Astrocyte (in vitro differentiated cells and primary cell): ENCODE data around the gene WEE2. TPM values are rescaled to one million over a fixed set of nuclear protein-coding genes. Genes with fewer than 3 reads are reported as not detected.
A peak's percentile ranks its signal among the peaks of the same experiment; 100 is the strongest.

Experiments
- DNase-seq: peaks from one replicate; pipeline ENCODE4 v3.0.0-alpha.2; 2010; ENCODE audit warnings: low read depth
- FAIRE-seq: peaks from 2 replicates; lab custom pipeline; 2011; peaks lifted over from hg19 to GRCh38; lab: Jason Lieb, UNC
- H2AFZ ChIP-seq: 2 replicates; pipeline ENCODE4 v1.6.0; 2012; ENCODE audit warnings: low read depth, low read length, inconsistent platforms
- H3K27ac ChIP-seq: 2 replicates; pipeline ENCODE4 v1.5.1; 2011; ENCODE audit warnings: low read depth, low read length, inconsistent platforms
- H3K27me3 ChIP-seq: 2 replicates; pipeline ENCODE4 v1.6.0; 2011; ENCODE audit warnings: low read length, inconsistent platforms; ENCODE audit not compliant: insufficient read depth
- H3K36me3 ChIP-seq: 2 replicates; pipeline ENCODE4 v1.5.1; 2011; ENCODE audit warnings: low read length, inconsistent platforms; ENCODE audit not compliant: insufficient read depth
- H3K4me1 ChIP-seq: 2 replicates; pipeline ENCODE4 v1.5.1; 2011; ENCODE audit warnings: low read length, inconsistent platforms; ENCODE audit not compliant: insufficient read depth
- H3K4me2 ChIP-seq: 2 replicates; pipeline ENCODE4 v1.6.0; 2012; ENCODE audit warnings: low read length, inconsistent platforms
- H3K4me3 ChIP-seq: 2 replicates; pipeline ENCODE4 v1.5.1; 2011; ENCODE audit warnings: low read depth, mild to moderate bottlenecking, low read length, inconsistent platforms; ENCODE audit not compliant: insufficient read depth
- H3K79me2 ChIP-seq: 2 replicates; pipeline ENCODE4 v1.6.0; 2012; ENCODE audit warnings: mild to moderate bottlenecking, low read length, inconsistent platforms; ENCODE audit not compliant: insufficient read depth
- H3K9ac ChIP-seq: 2 replicates; pipeline ENCODE4 v1.6.0; 2012; ENCODE audit warnings: mild to moderate bottlenecking, low read length, inconsistent platforms
- H3K9me3 ChIP-seq: 2 replicates; pipeline ENCODE4 v1.5.1; 2012; ENCODE audit warnings: low read depth, mild to moderate bottlenecking, low read length, inconsistent platforms; ENCODE audit not compliant: insufficient read depth
- H4K20me1 ChIP-seq: 2 replicates; pipeline ENCODE4 v1.6.0; 2012; ENCODE audit warnings: low read length, inconsistent platforms; ENCODE audit not compliant: insufficient read depth
- H3K27ac Mint-ChIP-seq: one replicate; pipeline ENCODE4 v1.8.0; 2021; ENCODE audit warnings: mild to moderate bottlenecking, mixed read lengths; ENCODE audit not compliant: unreplicated experiment
- H3K27me3 Mint-ChIP-seq: one replicate; pipeline ENCODE4 v1.8.0; 2021; ENCODE audit warnings: low read depth, mixed read lengths; ENCODE audit not compliant: unreplicated experiment
- H3K36me3 Mint-ChIP-seq: one replicate; pipeline ENCODE4 v1.8.0; 2021; ENCODE audit warnings: low read depth, mixed read lengths; ENCODE audit not compliant: unreplicated experiment
- H3K4me1 Mint-ChIP-seq: one replicate; pipeline ENCODE4 v1.8.0; 2021; ENCODE audit warnings: low read depth, mixed read lengths; ENCODE audit not compliant: unreplicated experiment
- H3K4me3 Mint-ChIP-seq: one replicate; pipeline ENCODE4 v1.8.0; 2021; ENCODE audit warnings: mild to moderate bottlenecking, moderate library complexity, mixed read lengths; ENCODE audit not compliant: unreplicated experiment
- H3K9me3 Mint-ChIP-seq: one replicate; pipeline ENCODE4 v1.8.0; 2021; ENCODE audit warnings: mild to moderate bottlenecking, mixed read lengths; ENCODE audit not compliant: unreplicated experiment
- EZH2 ChIP-seq: IDR thresholded peaks from 2 replicates; pipeline ENCODE4 v1.6.1; 2012; ENCODE audit warnings: mild to moderate bottlenecking, low read length, inconsistent platforms; ENCODE audit not compliant: insufficient read depth
- total RNA-seq: library from RNA; stranded (reverse); gene quantifications from 2 replicates; pipeline ENCODE4 v1.2.1, GENCODE V29; 2021
- TF ChIP-seq, protein P1 (sequence below): IDR thresholded peaks from 2 replicates; pipeline ENCODE4 v1.5.1; 2011; ENCODE audit warnings: low read depth, mild to moderate bottlenecking, inconsistent platforms, low read length, moderate library complexity; ENCODE audit not compliant: insufficient read depth

The WEE2 gene
- total RNA-seq, 1 donor from 2014 or later, result not detected

DNA sequence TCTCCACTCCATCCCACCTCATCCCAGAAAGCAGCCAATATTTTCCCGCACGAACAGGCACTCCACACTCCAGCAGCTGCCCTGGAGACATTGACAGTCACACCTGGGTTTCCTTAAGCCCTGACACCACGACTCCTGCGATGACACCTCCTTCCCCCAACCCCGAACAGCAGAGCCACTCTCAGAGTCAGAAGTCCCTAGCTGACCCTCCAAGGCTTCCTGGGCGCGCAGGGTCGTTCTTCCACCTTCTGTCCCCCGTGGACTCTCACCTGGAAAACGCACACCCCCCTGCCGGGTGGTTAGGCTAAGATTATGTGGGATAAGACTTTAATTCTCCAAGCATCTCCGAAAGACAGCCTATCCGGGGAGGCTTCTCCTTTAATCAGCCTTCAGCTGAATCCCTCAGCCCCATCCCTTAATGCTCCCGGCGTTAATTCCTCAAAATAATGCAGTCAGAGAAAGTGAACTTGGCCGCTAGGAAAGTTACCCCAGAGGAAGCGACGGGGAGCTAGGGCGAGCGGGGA is 7.2 kb upstream of the WEE2 start:
- no peak overlapping the region for H3K27ac ChIP-seq
- H3K4me1 ChIP-seq, result peaks cover 26% of the 10 kb centered on the region
- peak overlapping the region; percentile 96 for H3K4me2 ChIP-seq
- Mint-ChIP-seq H3K4me3 (peak overlapping the region; percentile 86), H3K9me3 (no peaks in the 10 kb centered on the region), H3K27ac (peak overlapping the region; percentile 23), H3K36me3 (peaks cover 2% of the 10 kb centered on the region), H3K27me3 (peaks cover 12% of the 10 kb centered on the region), H3K4me1 (peaks cover 46% of the 10 kb centered on the region)
- peak overlapping the region; percentile 72 for H3K9ac ChIP-seq
- no peak for FAIRE-seq
- H3K36me3 ChIP-seq, result no peaks in the 10 kb centered on the region
- no peak overlapping the region for H2AFZ ChIP-seq
- peaks cover 32% of the 10 kb centered on the region for H4K20me1 ChIP-seq
- no peak for TF ChIP-seq EZH2
- TF ChIP-seq, protein P1, sequence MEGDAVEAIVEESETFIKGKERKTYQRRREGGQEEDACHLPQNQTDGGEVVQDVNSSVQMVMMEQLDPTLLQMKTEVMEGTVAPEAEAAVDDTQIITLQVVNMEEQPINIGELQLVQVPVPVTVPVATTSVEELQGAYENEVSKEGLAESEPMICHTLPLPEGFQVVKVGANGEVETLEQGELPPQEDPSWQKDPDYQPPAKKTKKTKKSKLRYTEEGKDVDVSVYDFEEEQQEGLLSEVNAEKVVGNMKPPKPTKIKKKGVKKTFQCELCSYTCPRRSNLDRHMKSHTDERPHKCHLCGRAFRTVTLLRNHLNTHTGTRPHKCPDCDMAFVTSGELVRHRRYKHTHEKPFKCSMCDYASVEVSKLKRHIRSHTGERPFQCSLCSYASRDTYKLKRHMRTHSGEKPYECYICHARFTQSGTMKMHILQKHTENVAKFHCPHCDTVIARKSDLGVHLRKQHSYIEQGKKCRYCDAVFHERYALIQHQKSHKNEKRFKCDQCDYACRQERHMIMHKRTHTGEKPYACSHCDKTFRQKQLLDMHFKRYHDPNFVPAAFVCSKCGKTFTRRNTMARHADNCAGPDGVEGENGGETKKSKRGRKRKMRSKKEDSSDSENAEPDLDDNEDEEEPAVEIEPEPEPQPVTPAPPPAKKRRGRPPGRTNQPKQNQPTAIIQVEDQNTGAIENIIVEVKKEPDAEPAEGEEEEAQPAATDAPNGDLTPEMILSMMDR, result no peak
- no peaks in the 10 kb centered on the region for H3K27me3 ChIP-seq
- H3K9me3 ChIP-seq, result no peaks in the 10 kb centered on the region
- peak overlapping the region; percentile 55 for H3K4me3 ChIP-seq
- no peak for DNase-seq
- peaks cover 19% of the 10 kb centered on the region for H3K79me2 ChIP-seq

DNA sequence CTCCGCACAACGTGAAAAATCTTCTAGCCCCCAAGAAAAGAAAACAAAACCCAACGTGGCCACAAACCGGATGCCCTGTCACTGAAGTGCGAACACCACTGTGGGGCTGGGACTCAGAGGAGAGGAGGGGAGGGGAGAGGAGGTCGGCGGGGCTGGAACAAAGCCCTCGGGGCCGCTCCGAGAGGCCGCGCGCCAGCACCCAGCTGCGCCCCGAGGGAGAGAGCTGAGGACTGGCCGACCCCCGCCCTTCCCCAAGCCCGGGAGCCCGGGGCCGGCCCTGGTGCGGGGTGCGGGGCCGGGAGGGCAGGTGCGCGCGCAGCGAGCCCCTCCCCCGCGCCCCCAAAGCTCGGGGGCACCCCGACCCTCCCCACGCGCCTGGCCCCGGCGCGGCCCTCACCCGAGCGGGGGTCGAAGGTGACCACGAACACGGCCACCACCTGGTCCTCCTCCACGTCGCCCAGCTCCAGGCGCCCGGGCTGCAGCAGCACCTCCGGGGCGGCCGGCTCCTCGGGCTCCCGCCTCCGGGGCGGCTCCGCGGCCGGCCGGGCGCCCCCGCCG is 6.6 kb upstream of the WEE2 start:
- Mint-ChIP-seq H3K27ac (no peak overlapping the region), H3K27me3 (peaks cover 12% of the 10 kb centered on the region), H3K4me1 (peaks cover 43% of the 10 kb centered on the region), H3K4me3 (peak overlapping the region; percentile 81), H3K9me3 (no peaks in the 10 kb centered on the region), H3K36me3 (peaks cover 2% of the 10 kb centered on the region)
- Histone ChIP-seq H3K27me3 (no peaks in the 10 kb centered on the region), H2AFZ (no peak overlapping the region), H3K4me3 (peak overlapping the region; percentile 60), H3K79me2 (peaks cover 15% of the 10 kb centered on the region), H4K20me1 (peaks cover 26% of the 10 kb centered on the region), H3K9me3 (no peaks in the 10 kb centered on the region), H3K9ac (peak overlapping the region; percentile 79), H3K36me3 (no peaks in the 10 kb centered on the region), H3K4me1 (peaks cover 26% of the 10 kb centered on the region), H3K27ac (no peak overlapping the region), H3K4me2 (peak overlapping the region; percentile 96)
- peak; percentile 11 for DNase-seq
- no peak for TF ChIP-seq EZH2
- TF ChIP-seq, protein P1, result no peak
- no peak for FAIRE-seq

DNA sequence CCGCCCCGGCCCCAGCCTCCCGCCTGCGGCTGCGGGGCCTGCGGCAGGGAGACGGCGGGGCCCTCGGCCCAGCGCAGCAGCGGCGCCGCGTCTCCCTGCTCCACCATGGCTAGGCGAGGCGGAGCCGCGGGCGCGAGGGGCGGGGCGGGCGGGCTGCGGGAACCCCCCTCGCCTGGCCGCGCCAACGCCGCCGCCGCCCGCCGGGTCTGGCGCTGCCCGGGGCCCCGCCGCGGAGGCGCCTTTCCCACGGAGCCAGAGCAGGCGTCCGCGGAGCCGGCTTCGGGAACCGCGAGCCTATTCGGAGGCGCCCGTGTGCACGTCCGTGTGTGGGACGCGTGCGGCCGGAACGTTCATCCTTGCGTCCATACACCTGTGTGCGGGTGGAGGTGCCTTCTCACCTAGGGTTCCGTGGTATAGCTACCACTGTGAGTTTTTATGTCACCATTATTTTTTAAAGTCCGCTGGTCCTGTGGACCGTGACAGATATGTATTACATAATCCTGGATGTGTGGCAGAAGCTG is 6.0 kb upstream of the WEE2 start, which contains the start of gene DENND11:
Gene DENND11, minus strand, starts transcription at position 120 of the 521 bp plus-strand sequence. Its CDS starts 13 bp downstream, at position 107.
- Mint-ChIP-seq H3K27ac (peak within 1 kb of the TSS; percentile 23), H3K27me3 (peaks cover 12% of the 10 kb centered on the region), H3K4me1 (peaks cover 37% of the 10 kb centered on the region), H3K36me3 (no peaks in the 10 kb centered on the region), H3K4me3 (peak within 1 kb of the TSS; percentile 86), H3K9me3 (no peaks in the 10 kb centered on the region)
- Histone ChIP-seq H3K4me2 (peak within 1 kb of the TSS; percentile 96), H3K9ac (peak within 1 kb of the TSS; percentile 81), H3K4me1 (peaks cover 21% of the 10 kb centered on the region), H3K27me3 (no peaks in the 10 kb centered on the region), H4K20me1 (peaks cover 20% of the 10 kb centered on the region), H2AFZ (peak within 1 kb of the TSS; percentile 81), H3K4me3 (peak within 1 kb of the TSS; percentile 66), H3K79me2 (peaks cover 11% of the 10 kb centered on the region), H3K9me3 (no peaks in the 10 kb centered on the region), H3K27ac (no peak within 1 kb of the TSS), H3K36me3 (no peaks in the 10 kb centered on the region)
- DNase-seq (no peak), FAIRE-seq (no peak)
- TF ChIP-seq, protein P1, result no peak
- no peak for TF ChIP-seq EZH2
